Coronary artery (tissue), 2 donors: ENCODE data around the gene CD300A.

Experiments used
- DNase-seq: peaks from one replicate; pipeline ENCODE4 v3.0.0-alpha.2; 2017; ENCODE audit warnings: low spot score
- H3K27ac ChIP-seq, 2 donors: fragments of 200-600 bp; sonication (generic); one replicate each; pipeline ENCODE4 v1.5.1; 2016 to 2019
- H3K4me3 ChIP-seq: fragments of 200-600 bp; sonication (generic); 2 replicates; pipeline ENCODE4 v1.5.1; 2016; ENCODE audit warnings: mild to moderate bottlenecking, moderate library complexity
- CTCF ChIP-seq: fragments of 200-600 bp; sonication (generic); IDR thresholded peaks from one replicate; pipeline ENCODE4 v1.5.1; 2019; ENCODE audit warnings: antibody characterized with exemption

The CD300A gene

DNA sequence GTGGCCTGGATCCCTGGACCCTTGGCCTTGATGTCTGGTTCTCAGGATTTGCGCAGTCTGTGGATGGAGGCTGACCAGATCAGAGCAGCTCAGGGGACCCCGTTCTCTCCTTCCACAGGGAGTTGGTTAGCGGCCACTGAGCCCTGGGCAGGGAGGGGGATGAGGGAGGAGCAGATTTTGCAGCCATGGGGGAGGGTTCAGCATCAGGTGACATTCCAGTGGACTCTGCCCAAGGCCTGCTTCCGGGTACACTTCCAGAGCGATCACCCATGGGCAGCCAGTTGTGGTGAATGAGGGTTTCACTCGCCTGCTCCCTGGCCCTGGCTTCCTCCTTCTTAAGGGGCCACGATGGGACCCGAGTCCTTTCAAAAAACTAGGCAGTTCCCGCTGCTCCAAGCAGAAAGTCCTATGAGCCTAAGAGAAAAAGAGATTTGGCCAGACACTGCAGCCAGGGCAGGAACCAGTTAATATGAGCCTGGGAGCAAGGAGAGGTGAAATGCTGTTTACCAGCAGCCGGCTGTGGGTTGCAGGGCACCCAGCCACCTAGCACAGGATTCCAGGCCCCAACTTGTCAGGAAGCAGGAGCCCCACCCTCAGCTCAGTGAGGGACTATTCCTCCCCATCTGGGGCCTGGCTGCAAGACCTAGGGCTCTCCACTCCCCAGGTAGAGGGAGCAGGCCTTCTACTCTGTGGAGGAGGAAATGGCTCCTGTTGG lies 39.2 kb upstream of the CD300A start:
- no peak overlapping the region for H3K4me3 ChIP-seq
- peak overlapping the region; percentile 74 to 98 for H3K27ac ChIP-seq
- no peak for DNase-seq
- no peak for TF ChIP-seq CTCF

- no peak for DNase-seq
- peak overlapping the region; percentile 74 to 98 for H3K27ac ChIP-seq
- no peak for TF ChIP-seq CTCF
- H3K4me3 ChIP-seq: no peak overlapping the region
Observed at GRCh38 chr17:74427763-74428153, 38.7 kb upstream of the CD300A start.

DNA sequence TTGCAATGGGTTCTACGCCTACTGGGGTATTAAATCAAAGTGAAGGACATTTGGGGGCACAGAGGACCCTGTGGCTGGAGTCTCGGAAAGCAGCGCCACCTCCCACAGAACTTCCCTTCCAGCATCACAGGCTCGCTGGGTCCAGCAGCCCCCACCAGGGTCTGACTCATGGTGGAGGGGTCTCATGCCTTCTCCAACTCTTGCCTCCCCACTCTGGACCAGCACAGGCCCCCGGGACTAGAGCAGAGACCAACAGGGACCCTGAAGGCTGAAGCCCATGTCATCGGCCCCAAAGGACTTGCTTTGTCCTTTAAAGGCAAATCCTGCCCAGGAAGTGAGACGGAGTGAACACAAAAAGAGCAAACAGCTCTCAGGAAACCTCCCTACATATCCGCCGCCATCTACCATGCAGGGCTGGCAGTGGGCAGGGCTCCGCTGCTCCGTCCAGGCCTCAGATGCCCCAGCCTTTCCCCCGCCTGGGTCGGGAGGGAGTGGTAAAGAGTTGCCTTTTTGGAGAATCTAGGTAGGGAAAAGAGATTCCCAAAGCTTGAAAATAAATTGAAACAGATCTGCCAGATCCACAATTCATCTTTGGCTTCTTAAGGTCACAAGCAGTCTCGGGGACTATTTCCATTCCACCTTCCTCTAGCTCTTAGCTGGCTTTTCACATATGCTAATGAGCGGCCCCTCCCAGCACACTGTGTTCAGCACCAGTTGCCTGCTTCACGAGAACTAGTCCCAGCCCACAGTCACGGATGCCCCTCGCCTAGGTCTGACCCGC lies 36.6 kb upstream of the CD300A start:
- H3K4me3 ChIP-seq: peak overlapping the region; percentile 80
- no peak for DNase-seq
- peak overlapping the region; percentile 97 to 98 for H3K27ac ChIP-seq
- no peak for TF ChIP-seq CTCF

GRCh38 chr17:74430385-74430705 lies 36.1 kb upstream of the CD300A start:
- TF ChIP-seq CTCF: no peak
- Histone ChIP-seq H3K27ac (peak overlapping the region; percentile 97 to 98), H3K4me3 (peak overlapping the region; percentile 80)
- DNase-seq: no peak

DNA sequence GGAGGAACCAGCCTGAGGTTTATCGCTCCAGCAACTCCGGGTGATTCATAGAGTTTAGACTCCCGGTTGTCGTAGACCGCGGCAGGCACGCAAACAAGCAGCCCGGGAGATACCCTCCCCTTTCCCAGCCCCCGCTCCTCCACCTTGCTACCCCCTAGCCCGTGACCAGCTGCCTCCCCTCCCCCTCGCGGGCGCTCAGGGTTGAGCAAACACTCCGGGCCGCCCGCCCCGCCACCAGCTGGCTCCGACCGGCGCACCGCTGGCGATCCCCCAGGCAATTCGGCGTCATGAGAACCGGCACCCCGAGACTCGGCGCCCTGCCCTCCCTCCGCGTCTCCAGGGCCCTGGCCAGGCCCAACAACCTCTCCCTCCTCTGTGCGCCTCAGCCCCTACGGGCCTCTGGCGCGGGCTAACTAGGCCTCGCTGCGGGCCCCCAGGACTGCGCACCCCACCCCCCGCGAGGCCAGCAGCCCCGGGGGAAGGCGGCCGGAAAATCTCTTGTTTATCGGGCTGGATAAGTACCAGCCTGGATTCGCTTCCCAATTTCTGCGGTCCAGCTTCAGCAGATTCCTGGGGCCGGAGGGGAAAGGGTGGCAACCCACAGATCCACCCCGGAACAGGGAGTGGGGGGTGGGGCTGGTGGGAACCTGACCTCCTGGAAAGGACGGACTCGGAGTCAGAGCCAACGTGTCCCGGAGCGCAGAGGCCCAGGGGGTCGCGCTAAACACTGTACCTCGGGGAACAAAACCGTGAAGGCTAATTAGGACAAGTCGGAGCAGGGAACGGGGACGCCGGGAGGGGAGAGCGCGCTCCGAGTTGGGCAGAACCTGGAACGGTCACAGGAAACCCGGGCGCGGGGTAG lies 35.5 kb upstream of the CD300A start:
- Histone ChIP-seq H3K4me3 (peak overlapping the region; percentile 80), H3K27ac (peak overlapping the region; percentile 97 to 98)
- peak; percentile 90 for DNase-seq
- TF ChIP-seq CTCF: no peak

DNA sequence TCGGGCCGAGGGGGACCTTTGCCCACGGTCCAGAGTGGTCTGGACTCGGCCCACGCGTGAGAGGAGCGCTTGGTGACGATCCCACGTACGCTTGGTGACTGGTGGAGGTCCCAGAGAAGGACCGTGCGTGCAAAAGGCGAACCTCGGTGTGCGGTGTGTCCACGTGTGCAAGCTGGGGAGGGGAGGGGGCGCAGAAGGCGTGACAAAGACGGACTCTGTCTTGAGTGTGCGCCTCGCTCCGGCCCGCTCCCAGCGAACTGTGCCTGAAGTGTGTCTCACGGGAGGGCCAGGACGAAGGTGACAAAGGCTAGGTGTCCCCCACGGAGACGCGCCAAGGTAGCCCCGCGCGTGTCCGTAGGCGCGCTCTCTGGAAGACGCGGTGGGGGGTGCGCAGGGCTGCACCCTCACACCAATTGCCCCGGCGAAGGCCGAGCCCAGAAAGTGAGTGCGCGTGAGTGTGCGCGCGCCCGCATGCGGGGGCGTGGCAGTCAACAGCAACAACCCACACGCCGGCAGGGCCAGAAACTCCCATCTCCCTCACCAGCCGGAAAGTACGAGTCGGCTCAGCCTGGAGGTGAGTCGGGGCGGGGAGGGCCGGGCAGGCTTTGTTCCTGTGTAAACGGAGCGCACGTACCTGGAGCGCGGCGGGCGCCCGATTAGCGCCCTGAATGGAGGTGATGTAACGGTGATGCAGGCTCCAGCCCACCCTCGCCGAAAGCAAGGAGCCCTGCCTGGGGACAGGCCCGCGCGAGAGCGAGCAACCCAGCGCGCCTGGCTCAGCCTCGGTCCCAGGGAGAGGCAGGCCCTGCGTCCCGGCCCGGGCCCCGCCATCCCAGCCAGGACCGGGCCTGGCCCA lies 34.6 kb upstream of the CD300A start, which contains the start of gene GPRC5C:
TSS of gene GPRC5C (plus strand) at position 521 of the 856 bp plus-strand sequence. CDS start 7,689 bp downstream, outside the sequence.
- TF ChIP-seq CTCF: no peak
- peak within 1 kb of the TSS; percentile 97 to 98 for H3K27ac ChIP-seq
- peak within 1 kb of the TSS; percentile 80 for H3K4me3 ChIP-seq
- no peak for DNase-seq
